Middle frontal gyrus (tissue), 1 donor: ENCODE data around the gene DKK3.

Experiments
- DNase-seq: peaks from one replicate; pipeline ENCODE4 v3.0.0-alpha.2; 2015; ENCODE audit warnings: low spot score; ENCODE audit errors: extremely low spot score

DKK3 gene

GRCh38 chr11:12005476-12005875, 3.0 kb downstream of the DKK3 start:
- no peak for DNase-seq

- DNase-seq, result no peak
Observed at GRCh38 chr11:12005061-12005460, 3.4 kb downstream of the DKK3 start.

GRCh38 chr11:12003815-12004214, 4.6 kb downstream of the DKK3 start:
- no peak for DNase-seq

- DNase-seq, result no peak
Observed at GRCh38 chr11:12003336-12003735, 5.1 kb downstream of the DKK3 start.

- DNase-seq, result no peak
Observed at GRCh38 chr11:12001186-12001585, 7.2 kb downstream of the DKK3 start.

- DNase-seq, result no peak
Observed at GRCh38 chr11:11998091-11998781, 10.2 kb downstream of the DKK3 start.

GRCh38 chr11:11997049-11997322, 11.4 kb downstream of the DKK3 start:
- no peak for DNase-seq

- DNase-seq, result no peak
Observed at GRCh38 chr11:11996321-11997048, 11.9 kb downstream of the DKK3 start.

- no peak for DNase-seq
Observed at GRCh38 chr11:11995601-11996000, 12.8 kb downstream of the DKK3 start.

- no peak for DNase-seq
Observed at GRCh38 chr11:11993839-11994238, 14.6 kb downstream of the DKK3 start.

- no peak for DNase-seq
Observed at GRCh38 chr11:11992257-11993212, 15.9 kb downstream of the DKK3 start.

GRCh38 chr11:11989774-11990744, 18.4 kb downstream of the DKK3 start:
- no peak for DNase-seq

- no peak for DNase-seq
Observed at GRCh38 chr11:11988681-11989261, 19.7 kb downstream of the DKK3 start.

- no peak for DNase-seq
Observed at GRCh38 chr11:11988099-11988651, 20.3 kb downstream of the DKK3 start.

GRCh38 chr11:11987503-11988022, 20.9 kb downstream of the DKK3 start:
- DNase-seq, result no peak

GRCh38 chr11:11985954-11986949, 22.2 kb downstream of the DKK3 start:
- no peak for DNase-seq

GRCh38 chr11:11985016-11985715, 23.3 kb downstream of the DKK3 start:
- DNase-seq, result no peak

GRCh38 chr11:11984563-11984962, 23.9 kb downstream of the DKK3 start:
- no peak for DNase-seq
